Measurements from ENCODE around the gene ARHGEF7. TPM values are rescaled to one million over a fixed set of nuclear protein-coding genes. Genes with fewer than 3 reads are reported as not detected.

ARHGEF7 gene
- total RNA-seq, 1 experiment from 2014 or later, result 47.3 TPM

DNA sequence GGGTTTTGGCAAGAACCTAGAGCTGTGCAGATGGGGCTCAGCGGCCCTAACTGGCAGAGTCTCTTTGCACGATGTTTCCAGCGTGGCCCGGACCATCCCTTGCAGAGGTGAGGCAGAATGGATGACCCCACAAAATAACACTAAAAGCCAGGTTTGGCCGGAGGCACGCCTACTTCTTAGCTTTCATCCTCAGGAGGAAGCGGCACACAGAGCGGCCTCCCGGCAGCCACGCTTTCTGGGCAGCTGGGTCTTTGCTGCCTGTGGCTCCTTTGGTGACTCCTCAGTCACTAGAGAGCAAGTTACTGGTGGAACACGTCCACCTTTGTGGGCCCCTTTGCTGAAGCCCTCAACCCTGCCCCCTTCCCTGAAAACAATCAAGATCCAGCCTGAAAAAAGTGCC, 230.6 kb downstream of the ARHGEF7 start (continued):
- TF ChIP-seq E2F1 (CRISPR knock-in tag; IDR thresholded peaks at IDR 0.05), result no peak

DNA sequence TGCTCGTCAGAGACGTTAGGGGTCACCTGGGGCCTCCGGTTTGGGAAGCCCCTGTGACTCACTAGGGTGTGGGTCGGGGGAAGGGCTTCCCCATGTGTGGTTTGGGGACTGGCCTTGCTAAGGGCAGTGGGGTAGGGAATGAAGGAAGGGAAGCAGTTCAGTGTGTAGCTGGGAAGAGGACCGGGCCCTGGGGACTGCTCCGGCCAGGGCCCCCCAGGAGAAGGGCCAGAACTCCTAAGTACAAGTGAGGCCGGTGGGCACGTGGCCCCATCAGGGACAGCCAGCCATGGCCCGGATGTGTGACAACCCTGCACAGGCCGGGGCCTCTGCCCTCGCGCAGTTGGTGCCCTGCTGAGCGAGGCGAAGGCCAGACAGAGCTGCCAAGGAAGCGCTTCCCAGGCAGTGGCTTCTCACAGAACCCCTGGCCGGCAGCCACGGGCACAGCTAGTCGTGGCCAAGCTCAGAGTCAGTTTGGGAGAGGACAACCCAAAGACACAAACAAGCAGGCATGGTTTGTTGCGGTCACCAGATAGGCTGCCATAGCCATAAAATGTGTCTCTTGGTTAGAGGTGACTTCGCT, 231.1 kb downstream of the ARHGEF7 start:
- POLR2A ChIA-PET, result no interaction called here
- DNase-seq (ENCODE audit: low spot score) (no peak), ATAC-seq (no peak)
- peaks cover 7% of the 10 kb centered on the region for H3K36me3 Mint-ChIP-seq
- H3K4me3 Mint-ChIP-seq, result no peak overlapping the region
- H3K27me3 Mint-ChIP-seq (ENCODE audit: low read depth), result no peaks in the 10 kb centered on the region
- H3K27ac Mint-ChIP-seq, result no peak overlapping the region
- peaks cover 19% of the 10 kb centered on the region for H3K9me3 Mint-ChIP-seq
- H3K4me1 Mint-ChIP-seq, result peaks cover 10% of the 10 kb centered on the region
- TF ChIP-seq TEAD1 (CRISPR knock-in tag; IDR thresholded peaks at IDR 0.05), result no peak
- TF ChIP-seq, protein P1, sequence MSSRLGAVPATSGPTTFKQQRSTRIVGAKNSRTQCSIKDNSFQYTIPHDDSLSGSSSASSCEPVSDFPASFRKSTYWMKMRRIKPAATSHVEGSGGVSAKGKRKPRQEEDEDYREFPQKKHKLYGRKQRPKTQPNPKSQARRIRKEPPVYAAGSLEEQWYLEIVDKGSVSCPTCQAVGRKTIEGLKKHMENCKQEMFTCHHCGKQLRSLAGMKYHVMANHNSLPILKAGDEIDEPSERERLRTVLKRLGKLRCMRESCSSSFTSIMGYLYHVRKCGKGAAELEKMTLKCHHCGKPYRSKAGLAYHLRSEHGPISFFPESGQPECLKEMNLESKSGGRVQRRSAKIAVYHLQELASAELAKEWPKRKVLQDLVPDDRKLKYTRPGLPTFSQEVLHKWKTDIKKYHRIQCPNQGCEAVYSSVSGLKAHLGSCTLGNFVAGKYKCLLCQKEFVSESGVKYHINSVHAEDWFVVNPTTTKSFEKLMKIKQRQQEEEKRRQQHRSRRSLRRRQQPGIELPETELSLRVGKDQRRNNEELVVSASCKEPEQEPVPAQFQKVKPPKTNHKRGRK (CRISPR knock-in tag; IDR thresholded peaks at IDR 0.05; ENCODE audit: borderline replicate concordance), result no peak
- no peak for TF ChIP-seq MXD4 (CRISPR knock-in tag; IDR thresholded peaks at IDR 0.05; ENCODE audit: borderline replicate concordance)
- TF ChIP-seq CBFB (CRISPR knock-in tag; IDR thresholded peaks at IDR 0.05; ENCODE audit: low read depth), result no peak
- no peak for TF ChIP-seq ZNF416 (CRISPR knock-in tag; IDR thresholded peaks at IDR 0.05)
- TF ChIP-seq NR3C1 (CRISPR knock-in tag; conservative IDR thresholded peaks at IDR 0.05; ENCODE audit: low read depth), result no peak
- TF ChIP-seq HMGXB4 (CRISPR knock-in tag; IDR thresholded peaks at IDR 0.05), result no peak
- no peak for TF ChIP-seq ZBTB43 (CRISPR knock-in tag; IDR thresholded peaks at IDR 0.05)
- TF ChIP-seq, protein P2, sequence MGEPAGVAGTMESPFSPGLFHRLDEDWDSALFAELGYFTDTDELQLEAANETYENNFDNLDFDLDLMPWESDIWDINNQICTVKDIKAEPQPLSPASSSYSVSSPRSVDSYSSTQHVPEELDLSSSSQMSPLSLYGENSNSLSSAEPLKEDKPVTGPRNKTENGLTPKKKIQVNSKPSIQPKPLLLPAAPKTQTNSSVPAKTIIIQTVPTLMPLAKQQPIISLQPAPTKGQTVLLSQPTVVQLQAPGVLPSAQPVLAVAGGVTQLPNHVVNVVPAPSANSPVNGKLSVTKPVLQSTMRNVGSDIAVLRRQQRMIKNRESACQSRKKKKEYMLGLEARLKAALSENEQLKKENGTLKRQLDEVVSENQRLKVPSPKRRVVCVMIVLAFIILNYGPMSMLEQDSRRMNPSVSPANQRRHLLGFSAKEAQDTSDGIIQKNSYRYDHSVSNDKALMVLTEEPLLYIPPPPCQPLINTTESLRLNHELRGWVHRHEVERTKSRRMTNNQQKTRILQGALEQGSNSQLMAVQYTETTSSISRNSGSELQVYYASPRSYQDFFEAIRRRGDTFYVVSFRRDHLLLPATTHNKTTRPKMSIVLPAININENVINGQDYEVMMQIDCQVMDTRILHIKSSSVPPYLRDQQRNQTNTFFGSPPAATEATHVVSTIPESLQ (CRISPR knock-in tag; IDR thresholded peaks at IDR 0.05), result no peak
- no peak for TF ChIP-seq FOXK1 (CRISPR knock-in tag; IDR thresholded peaks at IDR 0.05)
- CTCF ChIA-PET, result interaction anchor here (1.3 to 2.1 kb wide), 4 partner anchors 8 to 114 kb away, joined by 5 to 28 read pairs (median 14); no protein-coding TSS in a partner anchor

DNA sequence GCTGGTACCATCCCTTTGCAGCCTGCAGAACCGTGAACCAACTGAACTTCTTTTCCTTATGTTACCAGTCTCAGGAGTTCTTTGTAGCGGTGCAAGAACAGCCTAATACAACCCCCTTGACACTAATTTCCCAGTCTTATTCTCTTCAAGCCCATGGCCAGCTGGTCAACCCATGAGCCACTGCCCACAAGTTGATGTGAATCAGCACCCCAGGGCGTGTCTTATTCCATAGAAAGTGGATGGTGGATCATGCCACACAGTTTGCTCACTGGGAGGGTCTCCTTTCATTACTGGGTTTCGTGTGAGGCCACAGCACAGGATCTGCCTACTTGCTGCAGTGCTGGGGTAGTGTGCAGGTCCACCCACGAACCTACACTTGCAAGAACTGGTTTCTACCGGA, 232.3 kb downstream of the ARHGEF7 start:
- Mint-ChIP-seq H3K36me3 (peaks cover 7% of the 10 kb centered on the region), H3K27ac (no peak overlapping the region), H3K4me1 (peaks cover 10% of the 10 kb centered on the region), H3K4me3 (no peak overlapping the region), H3K9me3 (peaks cover 19% of the 10 kb centered on the region), H3K27me3 (ENCODE audit: low read depth) (no peaks in the 10 kb centered on the region)
- ChIA-PET CTCF (no interaction called here), POLR2A (no interaction called here)
- ATAC-seq (no peak), DNase-seq (ENCODE audit: low spot score) (no peak)
- TF ChIP-seq, protein P3, sequence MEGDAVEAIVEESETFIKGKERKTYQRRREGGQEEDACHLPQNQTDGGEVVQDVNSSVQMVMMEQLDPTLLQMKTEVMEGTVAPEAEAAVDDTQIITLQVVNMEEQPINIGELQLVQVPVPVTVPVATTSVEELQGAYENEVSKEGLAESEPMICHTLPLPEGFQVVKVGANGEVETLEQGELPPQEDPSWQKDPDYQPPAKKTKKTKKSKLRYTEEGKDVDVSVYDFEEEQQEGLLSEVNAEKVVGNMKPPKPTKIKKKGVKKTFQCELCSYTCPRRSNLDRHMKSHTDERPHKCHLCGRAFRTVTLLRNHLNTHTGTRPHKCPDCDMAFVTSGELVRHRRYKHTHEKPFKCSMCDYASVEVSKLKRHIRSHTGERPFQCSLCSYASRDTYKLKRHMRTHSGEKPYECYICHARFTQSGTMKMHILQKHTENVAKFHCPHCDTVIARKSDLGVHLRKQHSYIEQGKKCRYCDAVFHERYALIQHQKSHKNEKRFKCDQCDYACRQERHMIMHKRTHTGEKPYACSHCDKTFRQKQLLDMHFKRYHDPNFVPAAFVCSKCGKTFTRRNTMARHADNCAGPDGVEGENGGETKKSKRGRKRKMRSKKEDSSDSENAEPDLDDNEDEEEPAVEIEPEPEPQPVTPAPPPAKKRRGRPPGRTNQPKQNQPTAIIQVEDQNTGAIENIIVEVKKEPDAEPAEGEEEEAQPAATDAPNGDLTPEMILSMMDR (IDR thresholded peaks at IDR 0.05), result no peak
- TF ChIP-seq MXD4 (CRISPR knock-in tag; IDR thresholded peaks at IDR 0.05; ENCODE audit: borderline replicate concordance), result no peak
- TF ChIP-seq, protein P4, sequence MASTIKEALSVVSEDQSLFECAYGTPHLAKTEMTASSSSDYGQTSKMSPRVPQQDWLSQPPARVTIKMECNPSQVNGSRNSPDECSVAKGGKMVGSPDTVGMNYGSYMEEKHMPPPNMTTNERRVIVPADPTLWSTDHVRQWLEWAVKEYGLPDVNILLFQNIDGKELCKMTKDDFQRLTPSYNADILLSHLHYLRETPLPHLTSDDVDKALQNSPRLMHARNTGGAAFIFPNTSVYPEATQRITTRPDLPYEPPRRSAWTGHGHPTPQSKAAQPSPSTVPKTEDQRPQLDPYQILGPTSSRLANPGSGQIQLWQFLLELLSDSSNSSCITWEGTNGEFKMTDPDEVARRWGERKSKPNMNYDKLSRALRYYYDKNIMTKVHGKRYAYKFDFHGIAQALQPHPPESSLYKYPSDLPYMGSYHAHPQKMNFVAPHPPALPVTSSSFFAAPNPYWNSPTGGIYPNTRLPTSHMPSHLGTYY (CRISPR knock-in tag; IDR thresholded peaks at IDR 0.05), result no peak
- TF ChIP-seq SOX15 (CRISPR knock-in tag; IDR thresholded peaks at IDR 0.05), result no peak
- no peak for TF ChIP-seq CBFB (CRISPR knock-in tag; IDR thresholded peaks at IDR 0.05; ENCODE audit: low read depth)
- TF ChIP-seq PRRX2 (CRISPR knock-in tag; IDR thresholded peaks at IDR 0.05), result no peak
- no peak for TF ChIP-seq E2F5 (CRISPR knock-in tag; IDR thresholded peaks at IDR 0.05)
- TF ChIP-seq NFATC4 (CRISPR knock-in tag; IDR thresholded peaks at IDR 0.05), result no peak
- TF ChIP-seq, protein P5, sequence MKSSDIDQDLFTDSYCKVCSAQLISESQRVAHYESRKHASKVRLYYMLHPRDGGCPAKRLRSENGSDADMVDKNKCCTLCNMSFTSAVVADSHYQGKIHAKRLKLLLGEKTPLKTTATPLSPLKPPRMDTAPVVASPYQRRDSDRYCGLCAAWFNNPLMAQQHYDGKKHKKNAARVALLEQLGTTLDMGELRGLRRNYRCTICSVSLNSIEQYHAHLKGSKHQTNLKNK (CRISPR knock-in tag; IDR thresholded peaks at IDR 0.05), result no peak
- TF ChIP-seq ZNF232 (CRISPR knock-in tag; IDR thresholded peaks at IDR 0.05), result no peak
- no peak for TF ChIP-seq NFYB (CRISPR knock-in tag; conservative IDR thresholded peaks at IDR 0.05; ENCODE audit: low read depth)
- TF ChIP-seq KAT7 (CRISPR knock-in tag; IDR thresholded peaks at IDR 0.05; ENCODE audit: borderline replicate concordance), result no peak
